Activated naive CD8-positive, alpha-beta T cell treated with anti-CD3 and anti-CD28 coated beads for 36 hours (primary cell): ENCODE results near the gene CEP164. TPM values are rescaled to one million over a fixed set of nuclear protein-coding genes. Genes with fewer than 3 reads are reported as not detected.

Experiments
- DNase-seq: peaks from one replicate; pipeline ENCODE4 v3.0.0; 2021
- H3K27ac Mint-ChIP-seq: one replicate; pipeline ENCODE4 v1.8.0; 2022; ENCODE audit warnings: mild to moderate bottlenecking, moderate library complexity, mixed read lengths
- H3K27me3 Mint-ChIP-seq: one replicate; pipeline ENCODE4 v1.8.0; 2022; ENCODE audit warnings: mild to moderate bottlenecking, mixed read lengths
- H3K36me3 Mint-ChIP-seq: one replicate; pipeline ENCODE4 v1.8.0; 2021; ENCODE audit warnings: mild to moderate bottlenecking, mixed read lengths
- H3K4me1 Mint-ChIP-seq: one replicate; pipeline ENCODE4 v1.8.0; 2021; ENCODE audit warnings: mixed read lengths
- H3K4me3 Mint-ChIP-seq: one replicate; pipeline ENCODE4 v1.8.0; 2022; ENCODE audit warnings: mild to moderate bottlenecking, moderate library complexity, mixed read lengths
- H3K9me3 Mint-ChIP-seq: one replicate; pipeline ENCODE4 v1.8.0; 2022; ENCODE audit warnings: mixed read lengths
- total RNA-seq, 2 experiments: library from RNA; stranded (reverse); gene quantifications; one replicate each; pipeline ENCODE4 v1.2.3, GENCODE V29; 2021

Gene CEP164
- total RNA-seq, 2 experiments from 2014 or later: 24.8 to 28.3 TPM

GRCh38 chr11:117371453-117371852 is 43.8 kb downstream of the CEP164 start:
- H3K27ac Mint-ChIP-seq: no peak overlapping the region
- H3K36me3 Mint-ChIP-seq: peaks cover 21% of the 10 kb centered on the region
- H3K9me3 Mint-ChIP-seq: no peaks in the 10 kb centered on the region
- no peak for DNase-seq
- no peaks in the 10 kb centered on the region for H3K4me1 Mint-ChIP-seq
- H3K4me3 Mint-ChIP-seq: no peak overlapping the region
- H3K27me3 Mint-ChIP-seq: no peaks in the 10 kb centered on the region

DNA sequence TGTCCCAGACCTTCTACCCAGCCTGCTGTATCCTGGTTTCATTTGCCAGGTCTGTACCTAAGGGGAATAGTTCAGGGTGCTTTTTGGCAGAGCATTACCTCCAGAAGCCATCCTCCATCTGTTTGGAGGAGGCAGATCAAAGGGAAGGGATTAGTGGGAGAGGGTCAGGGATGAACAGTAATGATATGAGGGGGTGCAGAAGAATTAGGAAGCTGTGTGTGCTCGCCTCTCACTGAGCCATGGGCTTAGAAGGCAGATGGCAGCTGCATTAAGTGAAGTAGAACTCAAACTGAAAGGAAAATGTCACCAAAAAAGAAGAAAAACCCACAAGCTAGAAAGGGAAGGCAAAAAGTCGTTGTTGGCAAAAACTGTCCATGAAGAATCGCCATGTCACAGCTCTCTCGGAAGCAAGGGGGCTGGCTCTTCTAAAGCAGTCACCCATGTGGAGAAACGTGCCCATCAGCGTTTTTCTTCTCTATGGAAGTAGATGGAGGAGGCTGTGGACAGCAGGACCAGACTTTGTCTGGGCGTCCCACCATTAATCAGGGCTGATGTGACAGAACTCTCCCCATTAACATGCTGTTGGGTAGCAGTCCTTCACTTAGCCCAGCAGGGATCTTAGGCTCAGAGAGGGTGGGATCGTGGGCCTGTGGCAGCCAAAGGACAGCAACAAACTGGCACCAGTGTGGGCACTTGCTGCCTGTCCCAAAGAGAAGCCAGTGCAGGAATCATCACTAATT is 46.8 kb downstream of the CEP164 start:
- Mint-ChIP-seq H3K4me3 (no peak overlapping the region), H3K4me1 (no peaks in the 10 kb centered on the region), H3K27ac (no peak overlapping the region), H3K27me3 (no peaks in the 10 kb centered on the region), H3K36me3 (peaks cover 21% of the 10 kb centered on the region), H3K9me3 (no peaks in the 10 kb centered on the region)
- no peak for DNase-seq

GRCh38 chr11:117375960-117376359 is 48.3 kb downstream of the CEP164 start:
- no peaks in the 10 kb centered on the region for H3K4me1 Mint-ChIP-seq

GRCh38 chr11:117376517-117376916 is 48.9 kb downstream of the CEP164 start:
- Mint-ChIP-seq H3K9me3 (no peaks in the 10 kb centered on the region), H3K27ac (no peak overlapping the region), H3K36me3 (peaks cover 18% of the 10 kb centered on the region), H3K4me1 (no peaks in the 10 kb centered on the region), H3K4me3 (no peak overlapping the region), H3K27me3 (no peaks in the 10 kb centered on the region)
- no peak for DNase-seq

More at GRCh38 chr11:117375960-117376359, 48.3 kb downstream of the CEP164 start:
- Mint-ChIP-seq H3K9me3 (no peaks in the 10 kb centered on the region), H3K27me3 (no peaks in the 10 kb centered on the region), H3K27ac (no peak overlapping the region), H3K4me3 (no peak overlapping the region), H3K36me3 (peaks cover 19% of the 10 kb centered on the region)
- no peak for DNase-seq

- Mint-ChIP-seq H3K9me3 (no peaks in the 10 kb centered on the region), H3K4me1 (no peaks in the 10 kb centered on the region), H3K27me3 (no peaks in the 10 kb centered on the region), H3K36me3 (peaks cover 8% of the 10 kb centered on the region), H3K4me3 (no peak overlapping the region), H3K27ac (no peak overlapping the region)
- no peak for DNase-seq
These were observed 51.6 kb downstream of the CEP164 start for GRCh38 chr11:117378976-117379865.

DNA sequence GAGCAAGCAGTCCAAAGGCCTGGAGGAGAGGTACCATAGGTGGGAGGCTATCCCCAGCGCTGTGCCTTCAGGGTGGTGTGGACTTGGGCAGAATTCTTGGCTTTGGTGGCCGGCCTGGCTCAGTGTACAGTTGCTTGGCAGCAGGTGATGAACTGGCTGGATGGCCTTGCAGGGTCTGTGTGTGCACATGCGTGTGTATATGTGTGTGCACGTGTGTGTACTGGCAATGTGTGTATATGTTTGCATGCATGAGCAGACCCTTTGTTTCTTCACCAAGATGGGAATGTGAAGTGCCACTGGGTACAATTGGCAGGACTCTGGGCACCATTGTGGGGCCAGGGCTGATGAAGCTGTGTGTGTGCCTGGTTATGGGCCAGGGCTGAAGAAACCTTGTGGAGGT is 53.0 kb downstream of the CEP164 start:
- Mint-ChIP-seq H3K36me3 (peaks cover 4% of the 10 kb centered on the region), H3K9me3 (no peaks in the 10 kb centered on the region), H3K27ac (no peak overlapping the region), H3K4me1 (no peaks in the 10 kb centered on the region), H3K27me3 (no peaks in the 10 kb centered on the region), H3K4me3 (no peak overlapping the region)
- DNase-seq: no peak

GRCh38 chr11:117381481-117382387 is 54.1 kb downstream of the CEP164 start:
- H3K4me3 Mint-ChIP-seq: no peak overlapping the region
- H3K27me3 Mint-ChIP-seq: no peaks in the 10 kb centered on the region
- no peak for DNase-seq
- H3K9me3 Mint-ChIP-seq: no peaks in the 10 kb centered on the region
- H3K4me1 Mint-ChIP-seq: no peaks in the 10 kb centered on the region
- H3K36me3 Mint-ChIP-seq: no peaks in the 10 kb centered on the region
- H3K27ac Mint-ChIP-seq: no peak overlapping the region

- Mint-ChIP-seq H3K4me1 (no peaks in the 10 kb centered on the region), H3K27me3 (no peaks in the 10 kb centered on the region)
These were observed 55.1 kb downstream of the CEP164 start for GRCh38 chr11:117382746-117383145.

DNA sequence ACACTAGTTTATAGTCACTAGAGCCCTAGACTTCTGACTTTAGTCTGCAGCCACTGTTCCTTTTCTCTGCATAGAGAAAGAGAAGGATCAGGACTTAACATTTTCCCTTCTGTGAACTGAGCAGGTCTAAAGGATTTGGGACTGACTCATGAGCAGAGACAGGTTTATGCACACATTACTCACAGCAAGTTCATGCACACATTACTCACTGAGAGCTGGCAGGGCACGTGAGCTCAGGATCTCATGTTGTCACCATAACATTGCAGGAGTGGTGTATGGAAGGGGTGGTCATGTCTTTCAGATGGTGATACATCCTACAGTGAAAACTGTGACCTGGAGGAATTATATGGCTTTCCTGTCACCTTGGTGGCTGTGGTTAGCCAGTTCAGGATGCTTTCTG is 56.4 kb downstream of the CEP164 start:
- Mint-ChIP-seq H3K36me3 (peaks cover 1% of the 10 kb centered on the region), H3K27me3 (no peaks in the 10 kb centered on the region), H3K4me1 (no peaks in the 10 kb centered on the region), H3K9me3 (no peaks in the 10 kb centered on the region), H3K4me3 (no peak overlapping the region), H3K27ac (no peak overlapping the region)
- DNase-seq: no peak

More at GRCh38 chr11:117382746-117383145, 55.1 kb downstream of the CEP164 start:
- Mint-ChIP-seq H3K9me3 (no peaks in the 10 kb centered on the region), H3K27ac (no peak overlapping the region), H3K36me3 (no peaks in the 10 kb centered on the region), H3K4me3 (no peak overlapping the region)
- no peak for DNase-seq

DNA sequence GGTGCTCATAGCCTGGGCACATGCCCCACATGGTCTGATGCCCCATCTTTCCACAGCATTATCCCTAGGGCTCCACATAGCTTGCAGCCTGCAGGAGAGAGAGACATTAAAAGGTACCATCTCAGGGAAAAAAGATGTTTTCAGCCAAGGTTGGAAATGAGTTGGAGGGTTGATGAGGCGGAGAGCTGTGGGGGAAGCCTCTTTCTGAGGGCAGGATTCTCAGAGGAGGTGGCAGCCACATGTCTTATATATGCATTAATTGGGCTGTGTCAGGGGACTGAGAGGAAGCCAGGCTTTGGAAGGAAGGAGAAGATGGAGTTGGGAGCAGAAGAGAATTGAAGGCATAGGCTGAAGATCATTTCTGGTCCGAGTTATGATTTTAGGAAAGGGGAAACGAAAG is 57.8 kb downstream of the CEP164 start:
- H3K27ac Mint-ChIP-seq: no peak overlapping the region
- no peaks in the 10 kb centered on the region for H3K4me1 Mint-ChIP-seq
- no peaks in the 10 kb centered on the region for H3K9me3 Mint-ChIP-seq
- no peak for DNase-seq
- H3K4me3 Mint-ChIP-seq: no peak overlapping the region
- H3K27me3 Mint-ChIP-seq: no peaks in the 10 kb centered on the region
- peaks cover 5% of the 10 kb centered on the region for H3K36me3 Mint-ChIP-seq

DNA sequence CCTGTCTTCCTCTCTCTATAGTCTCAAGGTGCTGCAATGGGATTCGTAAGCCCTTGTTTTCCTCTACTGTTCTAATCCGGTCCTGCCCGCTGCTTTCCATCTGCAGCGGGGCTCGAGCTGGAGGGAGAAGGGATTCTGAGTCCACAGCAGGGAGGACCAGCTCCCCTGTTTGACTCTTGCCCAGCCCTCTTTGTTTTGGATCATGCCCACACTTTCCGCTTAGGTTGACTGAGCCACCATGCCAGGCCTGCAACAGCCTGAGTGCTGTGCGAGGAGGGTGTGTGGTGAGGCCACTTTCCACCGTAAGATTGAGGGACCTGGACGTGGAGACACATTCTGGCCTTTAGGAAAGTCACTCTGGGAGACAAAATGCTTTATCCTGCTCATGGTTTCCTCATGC is 58.3 kb downstream of the CEP164 start:
- Mint-ChIP-seq H3K27me3 (no peaks in the 10 kb centered on the region), H3K9me3 (no peaks in the 10 kb centered on the region), H3K4me3 (no peak overlapping the region), H3K4me1 (no peaks in the 10 kb centered on the region), H3K36me3 (peaks cover 6% of the 10 kb centered on the region), H3K27ac (no peak overlapping the region)
- no peak for DNase-seq

DNA sequence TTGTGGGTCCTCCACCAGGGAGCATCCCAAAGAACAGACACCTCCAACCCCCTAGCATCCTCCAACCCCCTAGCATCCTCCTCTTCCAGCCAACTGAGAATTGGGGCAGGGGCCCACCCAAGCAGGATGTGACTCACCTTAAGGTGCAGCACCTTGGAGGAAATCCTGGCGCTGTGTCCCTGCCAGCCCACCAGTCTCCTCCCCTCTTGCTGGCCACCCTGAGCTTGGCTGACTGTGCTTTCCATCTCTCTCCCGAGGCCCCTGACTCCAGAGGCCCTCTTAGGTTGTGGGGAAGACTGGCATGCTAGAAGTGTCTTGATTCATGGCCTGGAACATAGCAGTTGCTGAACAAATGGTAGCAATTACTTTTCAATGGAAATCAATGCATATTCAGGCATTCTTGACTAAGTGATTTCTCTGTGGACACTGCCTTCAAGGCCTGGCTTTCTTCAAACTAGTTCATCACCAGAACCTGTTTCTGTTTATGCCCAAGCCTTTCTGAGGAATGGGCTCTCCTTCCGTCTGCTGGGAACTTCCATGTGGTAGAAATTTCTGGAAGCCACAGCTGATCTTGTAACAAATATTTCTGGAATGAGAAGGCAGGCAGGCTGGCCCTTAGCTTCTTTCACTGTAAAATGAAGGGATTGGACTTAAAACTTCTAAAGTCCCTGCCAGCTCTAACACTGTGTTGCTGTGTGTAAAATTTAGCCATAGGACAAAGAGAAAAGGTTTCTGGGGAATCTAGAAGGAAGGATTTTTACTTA is 60.5 kb downstream of the CEP164 start:
- Mint-ChIP-seq H3K36me3 (peaks cover 13% of the 10 kb centered on the region), H3K27ac (no peak overlapping the region), H3K4me1 (no peaks in the 10 kb centered on the region)

DNA sequence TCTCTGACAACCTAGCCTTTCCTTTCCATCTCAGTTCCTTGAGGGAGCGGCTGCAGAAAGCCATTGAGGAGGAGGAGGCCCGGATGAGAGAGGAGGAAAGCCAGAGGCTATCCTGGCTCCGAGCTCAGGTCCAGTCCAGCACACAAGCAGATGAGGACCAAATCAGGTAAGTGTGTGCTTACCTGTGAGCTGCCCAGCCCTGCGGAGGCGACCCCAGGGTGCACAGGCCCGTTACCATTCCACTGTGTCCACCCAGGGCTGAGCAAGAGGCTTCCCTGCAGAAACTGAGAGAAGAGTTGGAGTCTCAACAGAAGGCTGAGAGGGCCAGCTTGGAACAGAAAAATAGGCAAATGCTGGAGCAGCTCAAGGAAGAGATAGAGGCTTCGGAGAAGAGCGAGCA is 63.1 kb downstream of the CEP164 start:
- H3K27me3 Mint-ChIP-seq: no peaks in the 10 kb centered on the region
- H3K4me3 Mint-ChIP-seq: no peak overlapping the region
- DNase-seq: no peak
- no peaks in the 10 kb centered on the region for H3K4me1 Mint-ChIP-seq
- peaks cover 25% of the 10 kb centered on the region for H3K36me3 Mint-ChIP-seq
- no peaks in the 10 kb centered on the region for H3K9me3 Mint-ChIP-seq
- no peak overlapping the region for H3K27ac Mint-ChIP-seq

More for the DNA sequence above, 60.5 kb downstream of the CEP164 start:
- no peaks in the 10 kb centered on the region for H3K27me3 Mint-ChIP-seq
- no peak for DNase-seq
- no peaks in the 10 kb centered on the region for H3K9me3 Mint-ChIP-seq
- H3K4me3 Mint-ChIP-seq: no peak overlapping the region

DNA sequence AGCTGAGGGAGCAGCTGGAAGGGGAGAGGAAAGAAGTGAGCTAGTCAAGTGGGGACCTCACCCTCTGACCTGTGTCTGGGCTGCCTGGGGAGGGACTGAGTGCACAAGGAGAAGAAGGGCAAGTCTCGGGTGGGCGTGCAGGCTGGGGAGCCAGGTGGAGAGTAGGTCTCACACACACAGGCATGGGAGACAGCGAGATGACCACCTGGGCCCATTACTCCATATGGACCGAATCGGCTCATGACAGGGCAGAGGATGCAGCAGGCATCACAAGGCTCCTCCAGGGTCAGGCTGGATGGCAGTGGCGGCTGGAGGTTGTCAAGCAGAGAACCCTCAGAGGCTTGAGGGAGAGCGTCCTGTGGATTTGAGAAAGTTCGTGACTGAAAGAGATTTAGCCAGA is 63.5 kb downstream of the CEP164 start:
- Mint-ChIP-seq H3K4me1 (no peaks in the 10 kb centered on the region), H3K27ac (no peak overlapping the region), H3K36me3 (peaks cover 28% of the 10 kb centered on the region)

More for the DNA sequence above, 63.5 kb downstream of the CEP164 start:
- Mint-ChIP-seq H3K27me3 (no peaks in the 10 kb centered on the region), H3K9me3 (no peaks in the 10 kb centered on the region), H3K4me3 (no peak overlapping the region)
- no peak for DNase-seq
